GM19397 (cell line): Measurements from ENCODE around the gene ENAH.

Experiments used
- ATAC-seq: cut with Tn5 transposase; IDR thresholded peaks from one replicate; pipeline ENCODE4 v1.9.1; 2021; ENCODE audit warnings: mild to moderate bottlenecking, moderate library complexity; ENCODE audit not compliant: unreplicated experiment

The ENAH gene

DNA sequence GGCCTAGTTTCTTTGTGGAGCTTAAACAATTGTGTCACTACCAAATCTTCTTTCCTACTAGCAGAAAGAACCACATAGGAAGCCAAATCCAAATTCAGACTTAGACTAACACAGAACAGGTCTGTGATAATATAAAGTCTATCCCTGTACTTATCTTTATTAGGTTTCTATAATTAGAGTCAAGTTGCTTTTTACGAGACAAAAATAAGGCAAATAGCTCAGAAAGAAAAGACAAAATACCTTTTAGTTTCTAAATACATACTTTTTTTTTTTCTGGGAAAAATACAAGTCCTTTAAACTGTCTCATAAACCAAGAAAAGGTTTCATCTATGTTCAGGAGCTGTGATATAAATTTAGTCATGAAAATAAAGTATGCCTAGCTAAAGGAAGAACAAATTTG lies 146.2 kb downstream of the ENAH start:
- ATAC-seq: no peak

DNA sequence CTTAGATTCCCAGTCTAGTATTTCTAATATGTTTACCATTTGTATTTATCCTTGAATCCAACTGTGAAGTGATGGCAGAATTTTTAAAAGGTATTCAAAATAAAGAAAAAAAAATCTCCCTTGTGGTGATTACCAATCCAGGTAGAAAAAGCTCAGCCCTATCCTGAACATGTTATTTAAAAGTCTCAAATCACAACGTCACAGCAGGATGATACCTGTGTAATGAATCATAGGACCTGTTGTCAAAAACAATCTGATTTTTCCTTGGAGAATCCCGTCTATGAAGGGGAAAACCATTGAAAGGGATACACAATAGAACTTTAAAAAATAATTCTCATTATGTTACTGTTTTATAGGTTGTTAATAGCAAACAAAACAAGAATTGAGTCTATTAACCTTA lies 148.1 kb downstream of the ENAH start:
- ATAC-seq: no peak

DNA sequence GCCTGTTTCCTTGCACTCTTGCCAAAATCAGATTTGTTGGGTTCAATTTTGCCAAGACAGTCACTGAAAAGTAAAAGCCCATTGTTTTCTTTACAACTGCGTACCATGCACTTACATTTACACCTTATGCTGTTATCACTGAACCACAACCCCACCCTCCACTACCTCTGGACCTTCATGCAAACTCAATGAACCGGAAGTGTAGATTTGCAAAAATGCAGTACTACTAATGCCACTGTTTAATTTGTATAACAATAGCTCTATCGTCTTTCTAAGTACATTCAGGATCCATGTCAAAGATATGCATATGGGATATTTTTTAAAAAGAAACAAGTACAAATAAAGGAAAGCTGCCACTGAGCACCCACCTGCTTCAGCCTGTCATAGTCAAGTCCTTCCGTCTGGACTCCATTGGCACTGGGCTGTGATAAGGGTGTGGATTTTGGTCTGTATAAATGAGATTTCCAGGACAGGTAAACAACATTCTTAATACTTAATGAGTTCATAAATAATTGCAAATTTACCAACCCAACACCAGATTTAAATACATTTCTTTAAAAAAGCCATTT lies 152.2 kb downstream of the ENAH start:
- ATAC-seq: no peak

DNA sequence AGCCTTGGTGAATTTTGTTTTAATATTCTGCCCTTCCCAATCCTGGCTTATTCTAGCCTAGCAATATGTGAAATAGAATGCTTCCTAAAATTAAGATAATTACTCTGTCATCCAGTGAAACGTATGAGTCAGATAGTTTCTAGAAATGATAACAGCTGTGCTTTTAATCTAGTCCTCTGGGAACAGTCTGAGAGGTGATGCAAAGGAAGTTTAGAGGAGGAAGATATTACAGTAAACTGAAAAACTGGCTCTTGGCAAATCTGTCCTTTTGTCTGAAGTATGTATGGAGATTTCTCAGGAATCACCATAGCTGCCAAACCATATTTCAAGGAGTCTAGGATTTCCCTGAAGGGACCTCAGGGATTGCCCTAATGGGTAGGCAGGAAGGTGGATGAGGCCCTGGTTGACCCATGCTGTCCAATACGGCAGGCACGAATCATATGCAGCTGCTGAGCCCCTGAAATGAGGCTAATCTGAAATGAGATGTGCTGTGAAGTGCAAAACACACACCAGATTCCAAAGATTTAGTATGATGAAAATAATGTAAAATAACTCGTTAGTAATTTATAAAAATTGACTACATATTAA lies 154.3 kb downstream of the ENAH start:
- ATAC-seq: no peak

DNA sequence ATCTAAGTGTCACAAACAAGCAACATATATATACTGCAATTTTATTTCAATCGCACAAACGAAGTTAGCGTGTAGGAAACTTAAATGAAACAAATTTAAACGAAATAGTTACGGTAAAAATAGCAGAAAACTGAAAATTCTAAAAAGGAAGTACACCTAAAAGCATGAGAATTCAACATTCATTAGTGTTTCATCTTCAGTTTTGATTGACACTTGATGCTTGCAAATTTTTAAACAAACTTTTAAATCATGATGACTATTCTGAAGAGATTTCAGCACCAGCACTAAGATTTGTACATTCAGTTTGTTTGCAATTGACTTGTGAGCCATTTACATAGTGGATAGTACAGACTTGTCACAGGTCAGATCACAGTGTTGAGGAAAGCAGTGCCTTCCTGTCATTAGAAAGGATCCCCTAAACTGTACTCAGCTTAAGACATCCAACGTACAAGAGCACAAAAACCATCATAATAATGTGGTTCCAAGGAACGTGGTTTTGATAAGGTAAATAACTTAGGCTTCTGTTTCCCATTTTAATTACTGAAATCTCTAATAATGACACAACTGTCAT lies 158.0 kb downstream of the ENAH start:
- ATAC-seq: no peak

DNA sequence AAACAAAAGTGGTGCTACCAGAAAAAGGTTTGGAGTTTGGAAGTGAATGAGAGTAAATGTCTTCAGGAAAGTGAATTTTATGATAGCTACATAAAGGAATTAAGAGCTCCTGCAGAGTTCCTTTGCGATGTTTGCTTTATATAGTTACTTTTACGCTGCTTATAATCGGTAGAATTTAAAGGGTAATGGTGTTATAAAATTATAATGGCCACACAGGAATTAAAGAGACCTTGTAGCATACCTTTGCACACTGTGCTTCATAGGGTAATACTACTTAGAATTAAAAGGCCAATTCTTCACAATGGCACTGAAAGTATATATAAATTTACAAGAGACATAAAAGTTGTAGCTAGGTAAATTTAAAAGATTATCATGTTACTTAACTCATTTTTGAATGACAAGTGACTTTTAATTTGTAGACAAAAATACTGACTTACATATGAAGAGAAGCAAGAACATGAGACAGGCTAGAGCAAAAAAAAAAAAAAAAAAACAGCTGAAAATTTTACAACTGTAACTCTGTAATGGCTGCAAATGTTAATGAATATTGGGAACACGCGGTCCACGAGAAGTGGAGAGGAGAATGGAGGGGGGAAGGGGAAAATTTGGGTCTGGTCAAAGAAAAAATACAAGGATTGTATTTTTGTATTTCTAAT lies 159.2 kb downstream of the ENAH start:
- no peak for ATAC-seq

DNA sequence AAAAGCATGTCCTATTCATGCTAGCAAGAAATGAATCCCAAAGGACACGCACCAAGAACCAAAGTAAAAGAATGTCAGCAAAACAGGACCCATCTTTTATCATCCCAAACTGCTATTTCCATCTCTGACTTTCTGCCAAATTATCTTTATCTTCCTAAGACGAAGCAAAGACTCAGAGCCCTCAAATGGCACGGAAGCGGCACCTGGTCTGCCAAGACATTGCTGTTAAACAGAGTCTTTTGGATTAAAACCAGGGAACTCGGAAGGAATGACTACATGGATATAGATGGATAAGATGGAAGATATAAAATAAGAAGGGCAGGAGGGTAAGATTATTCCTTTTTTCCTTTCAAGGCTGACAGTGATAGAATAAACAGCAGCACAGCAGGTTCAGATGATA lies 164.2 kb downstream of the ENAH start:
- ATAC-seq: no peak

GRCh38 chr1:225486856-225487255 lies 166.1 kb downstream of the ENAH start:
- no peak for ATAC-seq

- ATAC-seq: no peak
Measured at GRCh38 chr1:225485991-225486530, 166.9 kb downstream of the ENAH start.

GRCh38 chr1:225485226-225485625 lies 167.7 kb downstream of the ENAH start:
- no peak for ATAC-seq

DNA sequence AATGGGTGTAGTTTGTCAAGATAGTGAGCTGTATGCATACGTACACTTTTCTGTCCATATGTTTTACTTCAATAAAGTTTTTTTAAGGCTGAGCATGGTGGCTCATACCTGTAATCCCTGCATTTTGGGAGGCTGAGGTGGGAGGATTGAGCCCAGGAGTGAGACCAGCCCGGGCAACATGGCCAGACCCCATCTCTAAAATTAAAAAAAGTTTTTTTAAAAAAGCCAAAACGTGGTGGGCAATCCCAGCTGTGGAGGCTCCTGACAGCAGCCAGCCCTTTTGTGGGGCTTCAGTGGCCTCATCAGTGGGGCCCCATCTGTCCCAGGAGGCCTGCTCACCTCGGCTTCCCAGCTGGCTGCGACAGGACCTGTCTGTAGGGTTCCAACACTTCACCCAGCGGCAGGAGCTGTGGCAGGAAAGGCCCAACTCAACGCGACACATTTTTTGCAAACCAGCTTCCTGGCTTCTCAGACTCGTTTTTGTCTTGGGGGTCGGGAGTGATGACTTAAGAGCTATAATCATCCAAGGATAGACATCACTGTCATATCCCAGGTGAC lies 168.2 kb downstream of the ENAH start:
- ATAC-seq: no peak

DNA sequence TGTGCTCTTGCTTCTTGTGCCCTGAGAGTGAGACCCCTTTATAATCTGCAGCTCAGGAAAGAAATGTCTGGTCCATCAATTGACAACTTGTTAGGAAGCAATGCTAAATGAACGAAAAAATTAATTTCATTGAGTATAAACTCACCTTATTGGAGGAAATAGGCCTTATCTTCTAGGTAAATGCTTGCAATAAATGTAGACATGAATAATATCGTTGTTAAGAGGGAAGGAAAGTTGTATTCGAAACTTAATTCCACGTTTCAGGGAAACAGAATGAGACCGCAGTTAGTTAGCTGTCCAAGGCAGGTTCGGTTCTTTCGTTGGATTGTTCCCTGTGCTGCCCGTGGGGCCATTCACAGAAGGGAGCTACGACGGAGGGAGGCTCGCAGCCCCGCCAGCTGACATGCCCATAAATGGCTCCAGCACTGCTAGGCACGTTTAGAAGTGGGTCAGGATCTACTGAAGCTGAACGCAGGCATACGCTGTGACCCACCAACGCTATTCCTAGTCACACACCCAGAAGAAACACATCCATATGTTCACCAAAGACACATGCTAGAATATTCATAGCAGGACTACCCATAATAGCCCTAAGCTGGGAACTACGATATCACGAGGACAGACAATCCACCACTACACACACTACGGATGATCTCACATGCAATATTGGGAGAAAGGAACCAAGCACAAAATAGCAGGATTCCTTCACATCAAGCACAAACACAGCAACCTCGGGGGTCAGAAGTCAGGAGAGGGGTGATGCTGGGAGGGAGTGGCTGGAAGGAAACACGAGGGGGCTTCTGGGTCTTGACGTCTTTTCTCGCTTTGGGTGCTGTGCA lies 168.9 kb downstream of the ENAH start:
- no peak for ATAC-seq

- ATAC-seq: no peak
Measured at GRCh38 chr1:225482421-225482950, 170.4 kb downstream of the ENAH start.

DNA sequence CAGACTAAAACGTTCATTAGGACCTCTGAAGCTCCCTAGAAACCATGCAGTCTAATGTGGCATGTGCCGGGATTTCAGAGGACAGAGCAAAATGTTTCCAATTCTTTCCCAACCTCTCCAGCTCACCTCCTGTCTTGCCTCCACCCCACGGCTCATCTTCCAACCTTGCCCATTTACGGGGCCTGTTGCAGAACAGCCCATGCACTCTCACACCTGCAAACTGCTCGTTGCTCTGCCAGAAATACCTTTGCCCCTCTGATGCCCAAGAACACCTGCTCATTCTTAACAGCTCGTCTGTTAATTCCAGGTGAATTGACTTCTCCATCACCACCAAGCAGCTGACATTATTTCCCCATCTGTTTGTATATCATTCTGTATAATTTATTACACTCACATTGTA lies 171.2 kb downstream of the ENAH start:
- no peak for ATAC-seq

GRCh38 chr1:225480825-225481434 lies 172.0 kb downstream of the ENAH start:
- no peak for ATAC-seq

DNA sequence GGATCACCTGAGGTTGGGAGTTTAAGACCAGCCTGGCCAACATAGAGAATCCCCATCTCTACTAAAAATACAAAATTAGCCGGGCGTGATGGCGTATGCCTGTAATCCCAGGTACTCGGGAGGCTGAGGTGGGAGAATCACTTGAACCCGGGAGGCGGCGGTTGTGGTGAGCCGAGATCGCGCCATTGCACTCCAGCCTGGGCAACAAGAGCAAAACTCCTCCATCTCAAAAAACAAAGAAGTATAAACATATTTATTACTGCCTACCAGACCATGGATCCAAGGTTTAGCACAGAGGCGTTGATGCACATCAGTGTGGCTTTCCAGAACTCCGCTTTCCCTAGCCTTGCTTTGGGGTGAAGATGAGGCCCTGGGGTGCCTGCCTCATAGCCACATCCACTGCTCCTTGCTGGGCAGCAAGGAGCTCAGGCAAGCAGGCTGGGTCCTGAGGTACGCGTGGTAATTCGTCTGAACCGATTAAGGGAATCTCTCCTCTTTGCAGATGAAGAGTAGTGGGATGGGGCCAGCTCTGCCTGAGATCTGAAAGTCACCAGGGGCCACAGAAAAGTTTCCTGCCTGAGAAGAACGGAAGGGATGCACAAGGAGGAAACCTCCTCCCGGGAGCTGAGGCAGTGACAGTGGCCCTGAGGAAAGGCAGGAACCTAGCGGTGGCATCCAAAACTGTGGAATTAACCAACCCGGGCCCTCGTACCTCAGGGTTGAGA lies 172.8 kb downstream of the ENAH start:
- ATAC-seq: no peak

GRCh38 chr1:225479341-225479740 lies 173.6 kb downstream of the ENAH start:
- no peak for ATAC-seq

DNA sequence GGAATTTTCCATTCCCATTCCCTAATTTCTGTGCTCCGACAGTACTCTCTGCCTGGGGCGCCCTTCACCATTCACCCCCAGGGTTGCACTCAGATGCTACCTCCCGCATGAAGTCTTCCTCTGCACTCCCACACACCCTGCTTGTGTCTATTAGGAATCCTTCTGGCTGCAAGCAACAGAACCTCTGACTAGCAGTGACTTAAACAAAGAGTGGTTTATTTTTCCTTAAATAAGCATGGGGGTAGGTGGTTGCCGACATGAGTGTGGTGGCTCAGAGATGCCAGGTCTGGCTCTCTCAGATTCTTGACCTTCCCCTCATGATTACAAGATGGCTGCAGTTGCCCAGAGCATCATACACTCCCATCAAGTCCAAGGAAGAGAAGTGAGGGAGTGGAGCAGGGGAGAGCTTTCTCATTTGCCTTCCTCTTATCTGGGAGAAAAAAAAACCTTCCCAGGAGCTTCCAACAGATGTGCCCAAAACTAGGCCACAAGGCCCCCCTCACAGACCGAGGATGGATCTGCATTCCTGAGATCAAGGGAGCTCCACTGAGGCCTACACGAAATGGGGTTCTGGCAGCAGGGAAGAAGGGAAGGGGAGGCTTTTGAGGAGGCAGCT lies 175.5 kb downstream of the ENAH start:
- ATAC-seq: no peak

GRCh38 chr1:225476538-225476988 lies 176.4 kb downstream of the ENAH start:
- no peak for ATAC-seq
